ENCODE data around the gene LRRC3.

LRRC3 gene

GRCh38 chr21:44448651-44449131, 6.6 kb upstream of the LRRC3 start:
- H3K4me3 ChIP-seq (replicated peaks; ENCODE audit: low read depth, low read length): no peak overlapping the region
- DNase-seq (ENCODE audit: low read depth): no peak
- TF ChIP-seq CTCF (IDR thresholded peaks at IDR 0.05; ENCODE audit: low read length, missing control alignments): no peak

- no peak for TF ChIP-seq CTCF (IDR thresholded peaks at IDR 0.05; ENCODE audit: low read length, missing control alignments)
- no peak for DNase-seq (ENCODE audit: low read depth)
- no peak overlapping the region for H3K4me3 ChIP-seq (replicated peaks; ENCODE audit: low read depth, low read length)
Measured at GRCh38 chr21:44449473-44450363, 5.6 kb upstream of the LRRC3 start.

GRCh38 chr21:44450402-44450801, 4.9 kb upstream of the LRRC3 start:
- no peak for TF ChIP-seq CTCF (IDR thresholded peaks at IDR 0.05; ENCODE audit: low read length, missing control alignments)
- no peak for DNase-seq (ENCODE audit: low read depth)
- H3K4me3 ChIP-seq (replicated peaks; ENCODE audit: low read depth, low read length): no peak overlapping the region

GRCh38 chr21:44450999-44451398, 4.3 kb upstream of the LRRC3 start:
- no peak for TF ChIP-seq CTCF (IDR thresholded peaks at IDR 0.05; ENCODE audit: low read length, missing control alignments)
- DNase-seq (ENCODE audit: low read depth): no peak
- H3K4me3 ChIP-seq (replicated peaks; ENCODE audit: low read depth, low read length): no peak overlapping the region

DNA sequence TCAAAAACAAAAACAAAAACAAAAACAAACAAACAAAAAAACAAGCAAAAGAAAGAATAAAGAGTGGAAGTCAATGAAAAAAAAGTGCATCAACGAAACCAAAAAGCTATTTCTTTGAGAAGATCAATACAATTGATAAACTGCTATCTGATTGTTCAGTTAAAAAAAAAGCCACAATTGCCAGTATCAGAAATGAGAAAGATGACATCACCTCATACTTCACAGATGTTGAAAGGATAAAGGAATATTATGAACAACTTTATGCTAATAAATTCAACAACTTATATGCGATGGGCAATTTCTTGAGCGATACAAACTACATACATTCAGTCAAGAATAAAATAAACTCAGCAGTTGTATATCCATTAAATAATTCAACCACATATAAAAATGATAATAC, 2.2 kb upstream of the LRRC3 start:
- H3K4me3 ChIP-seq (replicated peaks; ENCODE audit: low read depth, low read length): no peak overlapping the region
- DNase-seq (ENCODE audit: low read depth): no peak
- TF ChIP-seq CTCF (IDR thresholded peaks at IDR 0.05; ENCODE audit: low read length, missing control alignments): no peak

DNA sequence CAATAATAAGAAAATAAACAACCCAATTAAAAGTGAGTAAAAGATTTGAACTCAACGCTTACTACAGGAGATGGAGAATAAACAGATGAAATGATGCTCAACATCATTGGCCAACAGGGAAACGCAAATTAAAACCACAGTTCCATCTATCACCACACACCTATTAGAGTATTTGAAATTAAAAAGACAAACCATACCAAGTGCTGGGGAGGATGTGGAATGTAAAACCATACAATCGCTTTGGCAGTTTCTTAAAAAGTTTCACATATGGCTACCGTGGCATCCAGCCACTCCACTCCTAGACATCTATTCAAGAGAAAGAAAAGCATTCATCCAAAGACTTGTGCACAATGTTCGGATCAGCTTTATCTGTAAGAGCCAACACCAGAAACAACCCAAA, 1.3 kb upstream of the LRRC3 start:
- no peak for TF ChIP-seq CTCF (IDR thresholded peaks at IDR 0.05; ENCODE audit: low read length, missing control alignments)
- no peak for DNase-seq (ENCODE audit: low read depth)
- no peak overlapping the region for H3K4me3 ChIP-seq (replicated peaks; ENCODE audit: low read depth, low read length)

Data from fibroblast of pulmonary artery (primary cell).